SK-N-SH (cell line): ENCODE data around the gene USP32. TPM values are rescaled to one million over a fixed set of nuclear protein-coding genes. Genes with fewer than 3 reads are reported as not detected.

ENCODE experiments used
- CTCF ChIA-PET: fragments of 300-600, 350-600 bp; formaldehyde crosslinking; extraction: SDS; loops from one replicate; lab custom pipeline; 2021; lab: Yijun Ruan, JAX
- POLR2A ChIA-PET: fragments of 350-600 bp; sonication (Branson Sonifier 250); formaldehyde crosslinking; extraction: SDS; loops from one replicate; lab custom pipeline; 2020; ENCODE audit warnings: antibody characterized with exemption, inconsistent platforms; lab: Yijun Ruan, JAX
- DNase-seq: peaks from one replicate; pipeline ENCODE4 v3.0.0; 2012
- H2AFZ ChIP-seq: fragments of 200-600 bp; sonication (generic); 2 replicates; pipeline ENCODE4 v1.8.1; 2016; ENCODE audit warnings: antibody characterized with exemption, mild to moderate bottlenecking, low read depth
- H3F3A ChIP-seq: fragments of 200-600 bp; sonication (generic); replicated peaks from 2 replicates; pipeline ENCODE3; 2016; ENCODE audit warnings: antibody characterized with exemption, mild to moderate bottlenecking; ENCODE audit not compliant: insufficient read depth
- H3K27ac ChIP-seq, 2 experiments: fragments of 200-500 bp in 1 of 2; fragments of 200-600 bp in 1 of 2; sonication (Bioruptor generic) in 1 of 2; sonication (generic), shearing (Covaris generic) in 1 of 2; 2 replicates each; pipeline versions ENCODE4 v1.5.1 to v1.6.1; 2014 to 2016; ENCODE audit warnings: low read depth in 2 of 2, inconsistent platforms in 1 of 2, low read length in 1 of 2, mild to moderate bottlenecking in 1 of 2, mixed read lengths in 1 of 2
- H3K27me3 ChIP-seq: fragments of 200-600 bp; sonication (generic), shearing (Covaris generic); 2 replicates; pipeline ENCODE4 v1.6.1; 2016; ENCODE audit warnings: mixed run types; ENCODE audit not compliant: insufficient read depth
- H3K36me3 ChIP-seq, 2 experiments: fragments of 200-500 bp in 1 of 2; fragments of 200-600 bp in 1 of 2; sonication (Bioruptor generic) in 1 of 2; sonication (generic) in 1 of 2; replicated peaks in 1 of 2; 2 replicates each; pipeline versions ENCODE3 to v1.5.1; 2014 to 2016; ENCODE audit warnings: low read length in 1 of 2, mild to moderate bottlenecking in 1 of 2; ENCODE audit not compliant: insufficient read depth in 2 of 2, control insufficient read depth in 1 of 2
- H3K4me1 ChIP-seq, 2 experiments: fragments of 200-500 bp in 1 of 2; fragments of 200-600 bp in 1 of 2; sonication (Bioruptor generic) in 1 of 2; sonication (generic), shearing (Covaris generic) in 1 of 2; 2 replicates each; pipeline versions ENCODE4 v1.5.1 to v1.6.1; 2014 to 2016; ENCODE audit warnings: low read depth in 1 of 2, low read length in 1 of 2, mixed run types in 1 of 2; ENCODE audit not compliant: insufficient read depth in 2 of 2, control insufficient read depth in 1 of 2
- H3K4me2 ChIP-seq: fragments of 200-600 bp; sonication (generic), shearing (Covaris generic); 2 replicates; pipeline ENCODE4 v1.6.1; 2017; ENCODE audit warnings: mixed run types
- H3K4me3 ChIP-seq, 2 experiments: fragments of 200-500 bp in 1 of 2; fragments of 200-600 bp in 1 of 2; sonication (Bioruptor generic) in 1 of 2; sonication (generic), shearing (Covaris generic) in 1 of 2; 2 replicates each; pipeline versions ENCODE4 v1.5.1 to v1.8.1; 2014 to 2016; ENCODE audit warnings: low read depth in 2 of 2, inconsistent platforms in 1 of 2, low read length in 1 of 2, mild to moderate bottlenecking in 1 of 2, mixed read lengths in 1 of 2, moderate library complexity in 1 of 2
- H3K79me2 ChIP-seq: fragments of 200-600 bp; sonication (generic); 2 replicates; pipeline ENCODE4 v1.8.1; 2017; ENCODE audit warnings: mild to moderate bottlenecking; ENCODE audit not compliant: insufficient read depth
- H3K9ac ChIP-seq: fragments of 200-600 bp; sonication (generic); 2 replicates; pipeline ENCODE4 v1.6.1; 2017; ENCODE audit warnings: mixed run types
- H3K9me2 ChIP-seq: fragments of 200-600 bp; sonication (generic); 2 replicates; pipeline ENCODE4 v1.6.1; 2017; ENCODE audit warnings: mixed run types
- H3K9me3 ChIP-seq: fragments of 200-600 bp; sonication (generic); 2 replicates; pipeline ENCODE4 v1.6.1; 2017; ENCODE audit warnings: mixed run types, mild to moderate bottlenecking, moderate library complexity
- H4K20me1 ChIP-seq: fragments of 200-600 bp; sonication (generic); 2 replicates; pipeline ENCODE4 v1.6.1; 2017; ENCODE audit warnings: mild to moderate bottlenecking, mixed run types; ENCODE audit not compliant: insufficient read depth
- CTCF ChIP-seq: fragments of 200-600 bp; sonication (generic); IDR thresholded peaks from 2 replicates; pipeline ENCODE4 v1.6.1; 2017; ENCODE audit warnings: antibody characterized with exemption, mild to moderate bottlenecking, moderate library complexity
- ELF1 ChIP-seq: IDR thresholded peaks from 2 replicates; pipeline ENCODE4 v1.4.0; 2012
- EZH2phosphoT487 ChIP-seq: fragments of 200-600 bp; sonication (generic); IDR thresholded peaks from 2 replicates; pipeline ENCODE4 v1.6.1; 2017; ENCODE audit warnings: low read depth, mixed run types, mild to moderate bottlenecking, antibody characterized with exemption, moderate library complexity, borderline replicate concordance
- FOSL2 ChIP-seq: IDR thresholded peaks from 2 replicates; pipeline ENCODE4 v1.4.0; 2012; ENCODE audit warnings: low read depth, mild to moderate bottlenecking, moderate library complexity, borderline replicate concordance
- FOXJ3 ChIP-seq: sonication (generic); formaldehyde crosslinking; IDR thresholded peaks from 2 replicates; pipeline ENCODE4 v1.5.1; 2020; ENCODE audit warnings: mild to moderate bottlenecking, missing genetic modification reagents
- FOXM1 ChIP-seq: IDR thresholded peaks from 2 replicates; pipeline ENCODE4 v1.4.0; 2012; ENCODE audit warnings: low read depth, mild to moderate bottlenecking
- GATA2 ChIP-seq: sonication (generic); formaldehyde crosslinking; IDR thresholded peaks from 2 replicates; pipeline ENCODE4 v1.5.0; 2020; ENCODE audit warnings: mild to moderate bottlenecking, missing genetic modification reagents
- IRF3 ChIP-seq: fragments of 150-350 bp; IDR thresholded peaks from 2 replicates; pipeline ENCODE4 v1.6.1; 2016; ENCODE audit warnings: mild to moderate bottlenecking, low read depth, low read length
- JUND ChIP-seq: IDR thresholded peaks from 2 replicates; pipeline ENCODE4 v1.4.0; 2012
- MEF2A ChIP-seq: IDR thresholded peaks from 2 replicates; pipeline ENCODE4 v1.4.0; 2012; ENCODE audit warnings: low read depth, borderline replicate concordance
- NRF1 ChIP-seq: IDR thresholded peaks from 2 replicates; pipeline ENCODE4 v1.6.1; 2012; ENCODE audit warnings: low read depth, mild to moderate bottlenecking, low read length
- PBX3 ChIP-seq: IDR thresholded peaks from 2 replicates; pipeline ENCODE4; 2012
- POLR2AphosphoS5 ChIP-seq: IDR thresholded peaks from 2 replicates; pipeline ENCODE4 v1.6.1; 2012; ENCODE audit warnings: low read depth, low read length
- REST ChIP-seq: IDR thresholded peaks from 2 replicates; pipeline ENCODE4 v1.6.1; 2012; ENCODE audit warnings: mild to moderate bottlenecking, low read depth, low read length, moderate library complexity
- RXRA ChIP-seq: IDR thresholded peaks from 2 replicates; pipeline ENCODE4 v1.4.0; 2012; ENCODE audit warnings: low read depth, mild to moderate bottlenecking, borderline replicate concordance
- SMC3 ChIP-seq: IDR thresholded peaks from 2 replicates; pipeline ENCODE4 v1.6.1; 2012; ENCODE audit warnings: low read depth, low read length, improper control_type of control experiment
- TCF12 ChIP-seq: IDR thresholded peaks from 2 replicates; pipeline ENCODE4 v1.4.0; 2012
- USF1 ChIP-seq: IDR thresholded peaks from 2 replicates; pipeline ENCODE4 v1.4.0; 2012; ENCODE audit warnings: low read depth, borderline replicate concordance
- USF2 ChIP-seq: fragments of 150-350 bp; IDR thresholded peaks from 2 replicates; pipeline ENCODE4 v1.6.1; 2017; ENCODE audit warnings: antibody characterized with exemption, low read length, low read depth, borderline replicate concordance
- YY1 ChIP-seq: IDR thresholded peaks from 2 replicates; pipeline ENCODE4 v1.4.0; 2012; ENCODE audit warnings: low read depth, mild to moderate bottlenecking
- WGBS: methylation state at CpG from one replicate; pipeline ENCODE4 v1.1.6; 2017; ENCODE audit warnings: low lambda C conversion rate; 5-methylcytosine and 5-hydroxymethylcytosine counted together
- polyA plus RNA-seq, 3 experiments: library from polyadenylated mRNA; depleted of rRNA; stranded (reverse); fragments of >200 nt; gene quantifications; 2 replicates each; pipeline ENCODE4 v1.2.3, GENCODE V29; 2012

The USP32 gene
- polyA plus RNA-seq, 1 of the 3 experiments (the other 2 are of a cell fraction), result 25.6 TPM

- Histone ChIP-seq H4K20me1 (no peaks in the 10 kb centered on the region), H3F3A (no peaks in the 10 kb centered on the region), H3K4me1 (peaks cover 4 to 10% of the 10 kb centered on the region in 2 experiments; a peak in 2 of 4 replicates), H3K27ac (no peak overlapping the region), H3K79me2 (no peaks in the 10 kb centered on the region), H3K4me2 (no peak overlapping the region), H3K9ac (no peak overlapping the region), H3K9me3 (no peaks in the 10 kb centered on the region), H3K9me2 (no peaks in the 10 kb centered on the region), H2AFZ (no peak overlapping the region), H3K36me3 (no peaks in the 10 kb centered on the region), H3K4me3 (no peak overlapping the region), H3K27me3 (no peaks in the 10 kb centered on the region)
- 93% methylated on average over 6 of the region's 6 CpGs for WGBS
- TF ChIP-seq ELF1, result no peak
- no peak for TF ChIP-seq EZH2phosphoT487
- TF ChIP-seq SMC3, result no peak
- TF ChIP-seq JUND, result no peak
- TF ChIP-seq RXRA, result no peak
- TF ChIP-seq FOXM1, result no peak
- no peak for TF ChIP-seq IRF3
- TF ChIP-seq REST, result no peak
- no peak for TF ChIP-seq USF2
- no peak for TF ChIP-seq POLR2AphosphoS5
- no peak for TF ChIP-seq NRF1
- TF ChIP-seq FOSL2, result no peak
- TF ChIP-seq CTCF, result no peak
- no peak for TF ChIP-seq YY1
- TF ChIP-seq TCF12, result no peak
- TF ChIP-seq FOXJ3, result no peak
- no peak for TF ChIP-seq PBX3
- TF ChIP-seq MEF2A, result no peak
- no peak for TF ChIP-seq GATA2 (CRISPR knock-in tag)
- TF ChIP-seq USF1, result no peak
- ChIA-PET POLR2A (no interaction called here), CTCF (interaction anchor here (1.0 to 2.3 kb wide), 7 partner anchors 8 to 480 kb away, joined by 3 to 10 read pairs (median 4); no protein-coding TSS in a partner anchor)
- no peak for DNase-seq
Observed at GRCh38 chr17:60159479-60159866, 232.5 kb downstream of the USP32 start.
